Neural cell (in vitro differentiated cells): ENCODE measurements around the gene ATXN2.

Source experiments
- EP300 ChIP-seq: fragments of 450-650 bp; conservative IDR thresholded peaks from 2 replicates; pipeline ENCODE4 v1.6.1; 2014; ENCODE audit warnings: antibody characterized with exemption, mild to moderate bottlenecking, moderate library complexity; ENCODE audit not compliant: poor library complexity, severe bottlenecking
- EZH2 ChIP-seq: fragments of 200-600, 300-800 bp; shearing (Covaris generic), sonication (generic); IDR thresholded peaks from 2 replicates; pipeline ENCODE4 v1.6.1; 2014; ENCODE audit warnings: antibody characterized with exemption, low read length, borderline replicate concordance, mild to moderate bottlenecking; ENCODE audit not compliant: insufficient read depth, poor library complexity, severe bottlenecking
- MXI1 ChIP-seq: fragments of 450-650 bp; conservative IDR thresholded peaks from 2 replicates; pipeline ENCODE4 v1.6.1; 2014; ENCODE audit warnings: antibody characterized with exemption, mild to moderate bottlenecking; ENCODE audit not compliant: poor library complexity, severe bottlenecking
- POLR2AphosphoS5 ChIP-seq: IDR thresholded peaks from 2 replicates; pipeline ENCODE4 v1.6.1; 2012
- RAD21 ChIP-seq: fragments of 450-650 bp; conservative IDR thresholded peaks from 2 replicates; pipeline ENCODE4 v1.6.1; 2014; ENCODE audit warnings: antibody characterized with exemption, mild to moderate bottlenecking, moderate library complexity
- SMC3 ChIP-seq: fragments of 450-650 bp; conservative IDR thresholded peaks from 2 replicates; pipeline ENCODE4 v1.6.1; 2014; ENCODE audit warnings: antibody characterized with exemption, mild to moderate bottlenecking, moderate library complexity; ENCODE audit not compliant: poor library complexity
- TAF1 ChIP-seq: IDR thresholded peaks from 2 replicates; pipeline ENCODE4 v1.6.1; 2012; ENCODE audit warnings: low read depth
- TF ChIP-seq, protein P1 (sequence below): fragments of 450-650 bp; IDR thresholded peaks from 2 replicates; pipeline ENCODE4 v1.5.1; 2014; ENCODE audit warnings: antibody characterized with exemption, mild to moderate bottlenecking, moderate library complexity; ENCODE audit not compliant: poor library complexity, severe bottlenecking
- TF ChIP-seq, protein P2 (sequence below): IDR thresholded peaks from 2 replicates; pipeline ENCODE4 v1.6.1; 2012; ENCODE audit warnings: borderline replicate concordance

DNA sequence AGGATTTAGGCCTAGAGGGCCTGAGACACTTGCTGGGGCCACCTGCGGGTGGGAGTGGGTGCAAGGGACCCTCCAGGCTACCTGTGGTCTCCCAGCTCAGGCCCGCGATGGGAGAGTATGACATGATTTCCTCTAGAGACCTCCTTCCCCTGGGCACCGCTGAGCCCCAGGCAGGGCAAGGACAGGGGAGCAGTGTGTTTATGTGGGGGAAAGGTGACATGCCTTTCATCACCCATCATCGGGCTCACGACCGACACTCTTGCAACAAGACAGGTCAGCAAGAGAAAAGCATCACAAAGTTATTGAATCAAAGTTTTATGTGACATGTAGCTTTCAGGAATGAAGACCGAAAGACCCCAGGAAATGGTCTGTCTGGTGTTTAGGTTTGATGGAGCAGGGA lies 173.5 kb downstream of the ATXN2 start:
- TF ChIP-seq, protein P1, sequence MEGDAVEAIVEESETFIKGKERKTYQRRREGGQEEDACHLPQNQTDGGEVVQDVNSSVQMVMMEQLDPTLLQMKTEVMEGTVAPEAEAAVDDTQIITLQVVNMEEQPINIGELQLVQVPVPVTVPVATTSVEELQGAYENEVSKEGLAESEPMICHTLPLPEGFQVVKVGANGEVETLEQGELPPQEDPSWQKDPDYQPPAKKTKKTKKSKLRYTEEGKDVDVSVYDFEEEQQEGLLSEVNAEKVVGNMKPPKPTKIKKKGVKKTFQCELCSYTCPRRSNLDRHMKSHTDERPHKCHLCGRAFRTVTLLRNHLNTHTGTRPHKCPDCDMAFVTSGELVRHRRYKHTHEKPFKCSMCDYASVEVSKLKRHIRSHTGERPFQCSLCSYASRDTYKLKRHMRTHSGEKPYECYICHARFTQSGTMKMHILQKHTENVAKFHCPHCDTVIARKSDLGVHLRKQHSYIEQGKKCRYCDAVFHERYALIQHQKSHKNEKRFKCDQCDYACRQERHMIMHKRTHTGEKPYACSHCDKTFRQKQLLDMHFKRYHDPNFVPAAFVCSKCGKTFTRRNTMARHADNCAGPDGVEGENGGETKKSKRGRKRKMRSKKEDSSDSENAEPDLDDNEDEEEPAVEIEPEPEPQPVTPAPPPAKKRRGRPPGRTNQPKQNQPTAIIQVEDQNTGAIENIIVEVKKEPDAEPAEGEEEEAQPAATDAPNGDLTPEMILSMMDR: no peak
- TF ChIP-seq EP300 (no peak), POLR2AphosphoS5 (no peak), EZH2 (no peak), TAF1 (no peak), RAD21 (no peak), SMC3 (no peak), MXI1 (no peak)
- TF ChIP-seq, protein P2, sequence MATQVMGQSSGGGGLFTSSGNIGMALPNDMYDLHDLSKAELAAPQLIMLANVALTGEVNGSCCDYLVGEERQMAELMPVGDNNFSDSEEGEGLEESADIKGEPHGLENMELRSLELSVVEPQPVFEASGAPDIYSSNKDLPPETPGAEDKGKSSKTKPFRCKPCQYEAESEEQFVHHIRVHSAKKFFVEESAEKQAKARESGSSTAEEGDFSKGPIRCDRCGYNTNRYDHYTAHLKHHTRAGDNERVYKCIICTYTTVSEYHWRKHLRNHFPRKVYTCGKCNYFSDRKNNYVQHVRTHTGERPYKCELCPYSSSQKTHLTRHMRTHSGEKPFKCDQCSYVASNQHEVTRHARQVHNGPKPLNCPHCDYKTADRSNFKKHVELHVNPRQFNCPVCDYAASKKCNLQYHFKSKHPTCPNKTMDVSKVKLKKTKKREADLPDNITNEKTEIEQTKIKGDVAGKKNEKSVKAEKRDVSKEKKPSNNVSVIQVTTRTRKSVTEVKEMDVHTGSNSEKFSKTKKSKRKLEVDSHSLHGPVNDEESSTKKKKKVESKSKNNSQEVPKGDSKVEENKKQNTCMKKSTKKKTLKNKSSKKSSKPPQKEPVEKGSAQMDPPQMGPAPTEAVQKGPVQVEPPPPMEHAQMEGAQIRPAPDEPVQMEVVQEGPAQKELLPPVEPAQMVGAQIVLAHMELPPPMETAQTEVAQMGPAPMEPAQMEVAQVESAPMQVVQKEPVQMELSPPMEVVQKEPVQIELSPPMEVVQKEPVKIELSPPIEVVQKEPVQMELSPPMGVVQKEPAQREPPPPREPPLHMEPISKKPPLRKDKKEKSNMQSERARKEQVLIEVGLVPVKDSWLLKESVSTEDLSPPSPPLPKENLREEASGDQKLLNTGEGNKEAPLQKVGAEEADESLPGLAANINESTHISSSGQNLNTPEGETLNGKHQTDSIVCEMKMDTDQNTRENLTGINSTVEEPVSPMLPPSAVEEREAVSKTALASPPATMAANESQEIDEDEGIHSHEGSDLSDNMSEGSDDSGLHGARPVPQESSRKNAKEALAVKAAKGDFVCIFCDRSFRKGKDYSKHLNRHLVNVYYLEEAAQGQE: no peak
